Mammary epithelial cell (primary cell): ENCODE data around the gene GTF2F2.

Source experiments
- EZH2 ChIP-seq: IDR thresholded peaks from 2 replicates; pipeline ENCODE4 v1.6.1; 2012; ENCODE audit warnings: low read length, inconsistent platforms, borderline replicate concordance
- TF ChIP-seq, protein P1 (sequence below), 2 donors: IDR thresholded peaks in 1 of 2; conservative IDR thresholded peaks in 1 of 2; 2 replicates each; pipeline ENCODE4 v1.5.1; 2011 to 2012; ENCODE audit warnings: inconsistent platforms in 2 of 2, low read length in 2 of 2, mild to moderate bottlenecking in 2 of 2, control low read depth in 1 of 2, low read depth in 1 of 2; ENCODE audit not compliant: insufficient read depth in 1 of 2; ENCODE audit errors: extremely low read depth in 1 of 2

DNA sequence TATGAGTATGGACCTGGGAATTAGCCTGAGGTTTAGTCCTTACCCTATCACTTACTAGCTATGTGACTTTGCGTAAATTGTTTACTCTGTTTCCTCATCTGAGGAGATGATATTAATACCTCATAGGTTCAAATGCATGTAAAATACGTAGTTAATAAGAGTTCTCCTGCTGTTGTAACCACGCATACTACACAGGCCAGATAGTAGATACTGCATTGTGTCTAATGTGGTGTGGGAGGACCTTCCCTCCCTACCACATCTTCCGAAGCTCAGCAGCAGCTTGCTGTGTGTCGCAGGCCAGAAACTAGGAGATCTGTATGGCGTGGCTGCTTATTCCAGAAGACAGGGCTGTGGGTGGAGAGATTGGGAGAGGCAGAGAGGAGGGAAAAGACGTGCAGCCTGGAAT is 23.0 kb downstream of the GTF2F2 start:
- TF ChIP-seq, protein P1, sequence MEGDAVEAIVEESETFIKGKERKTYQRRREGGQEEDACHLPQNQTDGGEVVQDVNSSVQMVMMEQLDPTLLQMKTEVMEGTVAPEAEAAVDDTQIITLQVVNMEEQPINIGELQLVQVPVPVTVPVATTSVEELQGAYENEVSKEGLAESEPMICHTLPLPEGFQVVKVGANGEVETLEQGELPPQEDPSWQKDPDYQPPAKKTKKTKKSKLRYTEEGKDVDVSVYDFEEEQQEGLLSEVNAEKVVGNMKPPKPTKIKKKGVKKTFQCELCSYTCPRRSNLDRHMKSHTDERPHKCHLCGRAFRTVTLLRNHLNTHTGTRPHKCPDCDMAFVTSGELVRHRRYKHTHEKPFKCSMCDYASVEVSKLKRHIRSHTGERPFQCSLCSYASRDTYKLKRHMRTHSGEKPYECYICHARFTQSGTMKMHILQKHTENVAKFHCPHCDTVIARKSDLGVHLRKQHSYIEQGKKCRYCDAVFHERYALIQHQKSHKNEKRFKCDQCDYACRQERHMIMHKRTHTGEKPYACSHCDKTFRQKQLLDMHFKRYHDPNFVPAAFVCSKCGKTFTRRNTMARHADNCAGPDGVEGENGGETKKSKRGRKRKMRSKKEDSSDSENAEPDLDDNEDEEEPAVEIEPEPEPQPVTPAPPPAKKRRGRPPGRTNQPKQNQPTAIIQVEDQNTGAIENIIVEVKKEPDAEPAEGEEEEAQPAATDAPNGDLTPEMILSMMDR (conservative IDR thresholded peaks at IDR 0.05 in 1 of 2, IDR thresholded peaks at IDR 0.05 in 1 of 2; ENCODE audit: extremely low read depth in 1 of 2, insufficient read depth in 1 of 2, low read depth in 1 of 2, low read length in 2 of 2), result no peak
- no peak for TF ChIP-seq EZH2
